Stimulated activated CD4-positive, alpha-beta T cell treated with anti-CD3 and anti-CD28 coated beads, Interleukin-12 subunit alpha, Interleukin-12 subunit beta, amount 100 ng/mL, for 24 hours (primary cell): ENCODE results near the gene WNK1.
"Not testable (repeated sequence)": the region's sequence is repeated elsewhere in the genome, so short reads cannot be mapped to it uniquely, and the experiment has no call there.

Experiments
- DNase-seq, 2 experiments: peaks; one replicate each; pipeline ENCODE4 v3.0.0-alpha.2; 2020; ENCODE audit warnings: low read depth in 2 of 2

The WNK1 gene

GRCh38 chr12:749751-750270 is 2.6 kb upstream of the WNK1 start:
- DNase-seq, result no peak

GRCh38 chr12:750366-751191 is 1.8 kb upstream of the WNK1 start:
- no peak for DNase-seq

- DNase-seq, result peak; percentile 74 to 83
These were observed 984 bp upstream of the WNK1 start for GRCh38 chr12:751192-751998.

GRCh38 chr12:752695-753610 is 574 bp downstream of the WNK1 start:
- peak in 1 of 2 experiments; percentile 20 for DNase-seq

- peak in 1 of 2 experiments; percentile 29 for DNase-seq
These were observed 1.5 kb downstream of the WNK1 start for GRCh38 chr12:753611-754472.

GRCh38 chr12:754473-754820 is 2.1 kb downstream of the WNK1 start:
- DNase-seq, result no peak

GRCh38 chr12:754851-755562 is 2.6 kb downstream of the WNK1 start:
- DNase-seq, result no peak

GRCh38 chr12:759628-760027 is 7.2 kb downstream of the WNK1 start:
- DNase-seq, result no peak

GRCh38 chr12:761256-761655 is 8.9 kb downstream of the WNK1 start:
- no peak for DNase-seq

GRCh38 chr12:765840-766239 is 13.5 kb downstream of the WNK1 start:
- DNase-seq, result no peak

GRCh38 chr12:768434-768833 is 16.1 kb downstream of the WNK1 start:
- no peak for DNase-seq

- DNase-seq, result no peak
These were observed 18.1 kb downstream of the WNK1 start for GRCh38 chr12:770479-770878.

GRCh38 chr12:772056-772697 is 19.8 kb downstream of the WNK1 start:
- DNase-seq, result no peak

- DNase-seq, result no peak
These were observed 21.8 kb downstream of the WNK1 start for GRCh38 chr12:774051-774614.

GRCh38 chr12:775973-776771 is 23.8 kb downstream of the WNK1 start:
- not testable (repeated sequence) for DNase-seq

- DNase-seq, result not testable (repeated sequence)
These were observed 24.5 kb downstream of the WNK1 start for GRCh38 chr12:776772-777373.

GRCh38 chr12:777550-778047 is 25.2 kb downstream of the WNK1 start:
- no peak for DNase-seq

- DNase-seq, result no peak
These were observed 26.2 kb downstream of the WNK1 start for GRCh38 chr12:778615-779014.
